ENCODE data around the gene PALLD.

DNA sequence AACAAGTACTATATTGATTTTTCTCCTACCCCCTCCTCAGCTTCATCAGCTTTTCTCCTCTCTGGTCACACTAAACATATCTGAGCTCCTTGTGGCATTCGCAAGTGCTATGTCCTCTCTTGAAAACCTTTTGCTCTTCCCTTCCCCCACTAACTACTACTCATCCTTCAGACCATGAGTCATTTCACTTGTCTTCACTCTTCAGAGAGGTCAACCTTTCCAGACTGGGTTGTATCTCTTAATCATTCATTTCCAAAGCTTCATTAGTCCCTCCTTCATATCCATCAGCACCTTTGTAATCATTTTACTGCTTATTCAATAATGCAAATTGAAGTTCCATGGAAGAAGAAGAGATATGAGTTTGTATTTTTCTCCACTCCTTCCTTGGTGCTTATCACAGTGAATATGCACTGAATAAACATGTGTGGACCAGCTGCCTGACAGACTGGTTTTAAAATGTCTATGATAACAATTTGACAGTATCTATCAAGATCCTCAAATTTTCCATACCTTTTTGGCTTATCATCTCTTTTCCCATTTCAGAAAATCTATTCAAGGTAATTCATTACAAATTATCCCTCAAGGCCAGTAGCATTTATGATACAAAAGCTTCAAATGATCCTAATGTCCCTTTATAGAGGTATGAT lies 45.0 kb upstream of the PALLD start:
- TF ChIP-seq CTCF (IDR thresholded peaks at IDR 0.05 in 2 of 3, conservative IDR thresholded peaks at IDR 0.05 in 1 of 3; ENCODE audit: borderline replicate concordance in 1 of 3, insufficient read depth in 1 of 3, low read depth in 2 of 3, low read length in 2 of 3): no peak
- TF ChIP-seq SP1 (IDR thresholded peaks at IDR 0.05; ENCODE audit: low read depth): peak; percentile 74
- no peak for TF ChIP-seq ELF1 (IDR thresholded peaks at IDR 0.05; ENCODE audit: borderline replicate concordance, low read depth)
- TF ChIP-seq, protein P1, sequence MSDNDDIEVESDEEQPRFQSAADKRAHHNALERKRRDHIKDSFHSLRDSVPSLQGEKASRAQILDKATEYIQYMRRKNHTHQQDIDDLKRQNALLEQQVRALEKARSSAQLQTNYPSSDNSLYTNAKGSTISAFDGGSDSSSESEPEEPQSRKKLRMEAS (IDR thresholded peaks at IDR 0.05): 0 out of 2 replicates have a peak, but pooled peaks have one; percentile 42
- no peak for TF ChIP-seq POLR2A (IDR thresholded peaks at IDR 0.05; ENCODE audit: borderline replicate concordance, extremely low read depth, insufficient read depth, insufficient read length)
- TF ChIP-seq EZH2phosphoT487 (IDR thresholded peaks at IDR 0.05; ENCODE audit: borderline replicate concordance): no peak
- TF ChIP-seq, protein P2, sequence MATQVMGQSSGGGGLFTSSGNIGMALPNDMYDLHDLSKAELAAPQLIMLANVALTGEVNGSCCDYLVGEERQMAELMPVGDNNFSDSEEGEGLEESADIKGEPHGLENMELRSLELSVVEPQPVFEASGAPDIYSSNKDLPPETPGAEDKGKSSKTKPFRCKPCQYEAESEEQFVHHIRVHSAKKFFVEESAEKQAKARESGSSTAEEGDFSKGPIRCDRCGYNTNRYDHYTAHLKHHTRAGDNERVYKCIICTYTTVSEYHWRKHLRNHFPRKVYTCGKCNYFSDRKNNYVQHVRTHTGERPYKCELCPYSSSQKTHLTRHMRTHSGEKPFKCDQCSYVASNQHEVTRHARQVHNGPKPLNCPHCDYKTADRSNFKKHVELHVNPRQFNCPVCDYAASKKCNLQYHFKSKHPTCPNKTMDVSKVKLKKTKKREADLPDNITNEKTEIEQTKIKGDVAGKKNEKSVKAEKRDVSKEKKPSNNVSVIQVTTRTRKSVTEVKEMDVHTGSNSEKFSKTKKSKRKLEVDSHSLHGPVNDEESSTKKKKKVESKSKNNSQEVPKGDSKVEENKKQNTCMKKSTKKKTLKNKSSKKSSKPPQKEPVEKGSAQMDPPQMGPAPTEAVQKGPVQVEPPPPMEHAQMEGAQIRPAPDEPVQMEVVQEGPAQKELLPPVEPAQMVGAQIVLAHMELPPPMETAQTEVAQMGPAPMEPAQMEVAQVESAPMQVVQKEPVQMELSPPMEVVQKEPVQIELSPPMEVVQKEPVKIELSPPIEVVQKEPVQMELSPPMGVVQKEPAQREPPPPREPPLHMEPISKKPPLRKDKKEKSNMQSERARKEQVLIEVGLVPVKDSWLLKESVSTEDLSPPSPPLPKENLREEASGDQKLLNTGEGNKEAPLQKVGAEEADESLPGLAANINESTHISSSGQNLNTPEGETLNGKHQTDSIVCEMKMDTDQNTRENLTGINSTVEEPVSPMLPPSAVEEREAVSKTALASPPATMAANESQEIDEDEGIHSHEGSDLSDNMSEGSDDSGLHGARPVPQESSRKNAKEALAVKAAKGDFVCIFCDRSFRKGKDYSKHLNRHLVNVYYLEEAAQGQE (IDR thresholded peaks at IDR 0.05; ENCODE audit: low read depth): no peak
- peak; percentile 94 for TF ChIP-seq FOSL1 (IDR thresholded peaks at IDR 0.05; ENCODE audit: low read depth)
- no peak for TF ChIP-seq EGR1 (IDR thresholded peaks at IDR 0.05; ENCODE audit: low read depth)
